GM19023 (cell line): ENCODE data around the gene ATP6V1G3.
"Not testable (repeated sequence)": the region's sequence is repeated elsewhere in the genome, so short reads cannot be mapped to it uniquely, and the experiment has no call there.

Experiments used
- ATAC-seq: cut with Tn5 transposase; IDR thresholded peaks from one replicate; pipeline ENCODE4 v1.9.1; 2021; ENCODE audit warnings: mild to moderate bottlenecking, moderate library complexity; ENCODE audit not compliant: unreplicated experiment

ATP6V1G3 gene

GRCh38 chr1:198498103-198498385 lies 42.4 kb downstream of the ATP6V1G3 start:
- ATAC-seq: no peak

- no peak for ATAC-seq
Observed at GRCh38 chr1:198497326-198498102, 43.0 kb downstream of the ATP6V1G3 start.

- ATAC-seq: no peak
Observed at GRCh38 chr1:198496216-198497143, 44.0 kb downstream of the ATP6V1G3 start.

- no peak for ATAC-seq
Observed at GRCh38 chr1:198495631-198496030, 44.8 kb downstream of the ATP6V1G3 start.

- no peak for ATAC-seq
Observed at GRCh38 chr1:198494658-198495103, 45.8 kb downstream of the ATP6V1G3 start.

- ATAC-seq: no peak
Observed at GRCh38 chr1:198494139-198494538, 46.3 kb downstream of the ATP6V1G3 start.

GRCh38 chr1:198493329-198493728 lies 47.2 kb downstream of the ATP6V1G3 start:
- no peak for ATAC-seq

- no peak for ATAC-seq
Observed at GRCh38 chr1:198492872-198493271, 47.6 kb downstream of the ATP6V1G3 start.

- no peak for ATAC-seq
Observed at GRCh38 chr1:198491596-198491995, 48.9 kb downstream of the ATP6V1G3 start.

- no peak for ATAC-seq
Observed at GRCh38 chr1:198491028-198491427, 49.5 kb downstream of the ATP6V1G3 start.

GRCh38 chr1:198490224-198490623 lies 50.3 kb downstream of the ATP6V1G3 start:
- no peak for ATAC-seq

- no peak for ATAC-seq
Observed at GRCh38 chr1:198486903-198487302, 53.6 kb downstream of the ATP6V1G3 start.

- ATAC-seq: no peak
Observed at GRCh38 chr1:198483645-198484044, 56.8 kb downstream of the ATP6V1G3 start.

- no peak for ATAC-seq
Observed at GRCh38 chr1:198483006-198483405, 57.5 kb downstream of the ATP6V1G3 start.

- ATAC-seq: no peak
Observed at GRCh38 chr1:198481661-198482060, 58.8 kb downstream of the ATP6V1G3 start.

GRCh38 chr1:198480876-198481275 lies 59.6 kb downstream of the ATP6V1G3 start:
- no peak for ATAC-seq

- not testable (repeated sequence) for ATAC-seq
Observed at GRCh38 chr1:198477354-198477753, 63.1 kb downstream of the ATP6V1G3 start.
